HG02623 (cell line): ENCODE measurements around the gene WNK4.

Source experiments
- ATAC-seq: cut with Tn5 transposase; IDR thresholded peaks from one replicate; pipeline ENCODE4 v1.9.1; 2021; ENCODE audit warnings: moderate library complexity; ENCODE audit not compliant: unreplicated experiment

The WNK4 gene

DNA sequence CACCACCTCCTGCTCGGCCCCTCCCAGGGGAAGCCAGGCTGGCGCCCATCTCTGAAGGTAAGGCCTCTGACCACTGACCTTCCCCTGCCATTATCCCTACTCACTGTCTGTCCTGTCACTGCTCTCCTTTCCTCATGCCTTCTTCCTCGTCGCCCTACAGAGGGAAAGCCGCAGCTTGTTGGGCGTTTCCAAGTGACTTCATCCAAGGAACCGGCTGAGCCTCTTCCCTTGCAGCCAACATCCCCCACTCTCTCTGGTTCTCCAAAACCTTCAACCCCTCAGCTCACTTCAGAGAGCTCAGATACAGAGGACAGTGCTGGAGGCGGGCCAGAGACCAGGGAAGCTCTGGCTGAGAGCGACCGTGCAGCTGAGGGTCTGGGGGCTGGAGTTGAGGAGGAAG lies 15.1 kb downstream of the WNK4 start:
- ATAC-seq: no peak

DNA sequence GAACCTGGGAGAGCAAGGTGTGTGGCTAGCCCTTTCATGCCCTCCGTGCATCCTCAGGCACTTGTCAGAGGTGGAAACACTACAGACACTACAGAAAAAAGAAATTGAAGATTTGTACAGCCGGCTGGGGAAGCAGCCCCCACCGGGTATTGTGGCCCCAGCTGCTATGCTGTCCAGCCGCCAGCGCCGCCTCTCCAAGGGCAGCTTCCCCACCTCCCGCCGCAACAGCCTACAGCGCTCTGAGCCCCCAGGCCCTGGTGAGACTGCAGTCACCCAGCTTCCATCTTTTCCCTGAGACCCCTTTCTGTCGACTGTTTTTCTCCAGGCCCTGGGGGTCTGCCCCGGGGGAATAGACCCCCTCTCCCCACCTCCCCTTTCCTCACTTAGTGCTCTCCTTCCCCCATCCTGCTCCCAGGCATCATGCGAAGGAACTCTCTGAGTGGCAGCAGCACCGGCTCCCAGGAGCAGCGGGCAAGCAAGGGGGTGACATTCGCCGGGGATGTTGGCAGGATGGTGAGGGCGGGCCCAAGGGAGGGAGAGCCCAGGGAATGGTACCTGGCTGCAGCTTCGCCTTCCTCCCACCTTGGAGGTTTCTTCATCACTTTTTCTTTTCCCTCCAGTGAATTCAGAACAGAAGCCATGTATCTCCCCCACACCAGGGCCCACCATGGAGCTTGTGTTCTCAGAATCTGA lies 15.8 kb downstream of the WNK4 start:
- ATAC-seq: no peak

GRCh38 chr17:42797067-42798007 lies 16.9 kb downstream of the WNK4 start:
- ATAC-seq: no peak

- no peak for ATAC-seq
Observed at GRCh38 chr17:42798011-42798382, 17.6 kb downstream of the WNK4 start.

- peak; percentile 75 for ATAC-seq
Observed at GRCh38 chr17:42798383-42799380, 18.3 kb downstream of the WNK4 start, which contains the start of the genes CNTD1 and COA3. Gene CNTD1 (plus strand): TSS chr17:42798861. CDS start chr17:42799068, 207 bp downstream. Gene COA3 (minus strand): TSS chr17:42798704. CDS start chr17:42798681, 23 bp downstream.

DNA sequence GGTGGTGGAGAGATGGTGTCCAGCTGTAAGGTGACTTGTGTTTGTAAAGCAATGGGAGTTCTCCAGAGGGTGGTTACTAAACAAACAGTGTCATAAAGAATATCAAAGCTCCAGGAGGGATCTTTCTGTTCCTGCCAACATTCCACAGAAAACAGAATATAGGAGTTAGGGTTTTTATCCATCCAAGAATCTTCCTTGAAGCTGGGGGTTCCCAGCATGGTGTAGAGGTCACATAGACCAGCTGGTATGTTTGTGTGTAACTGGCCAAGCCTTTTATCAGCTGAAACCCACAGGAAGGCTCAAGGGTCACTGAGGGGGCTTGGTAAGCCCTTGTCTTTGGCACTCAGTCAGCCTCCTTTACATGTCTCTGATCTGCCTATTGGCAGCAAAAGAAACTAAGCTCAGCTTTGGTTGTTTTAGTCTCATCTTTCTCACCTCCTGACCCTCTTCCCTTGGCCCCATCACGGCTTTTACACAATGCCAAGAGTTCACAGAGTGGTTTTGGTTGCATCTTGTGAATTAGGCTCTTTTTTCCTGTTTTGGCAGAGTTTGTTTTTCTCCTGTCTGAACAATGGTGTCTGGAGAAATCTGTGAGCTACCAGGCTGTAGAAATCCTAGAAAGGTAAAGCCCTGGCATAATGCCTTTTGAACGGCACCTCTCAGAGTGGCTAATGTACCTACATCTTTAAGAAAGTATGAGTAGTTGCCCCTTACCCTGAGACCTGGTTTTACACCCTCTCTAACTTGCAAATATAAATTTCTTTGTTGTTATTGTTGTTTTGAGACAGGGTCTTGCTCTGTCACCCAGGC lies 22.9 kb downstream of the WNK4 start:
- no peak for ATAC-seq

DNA sequence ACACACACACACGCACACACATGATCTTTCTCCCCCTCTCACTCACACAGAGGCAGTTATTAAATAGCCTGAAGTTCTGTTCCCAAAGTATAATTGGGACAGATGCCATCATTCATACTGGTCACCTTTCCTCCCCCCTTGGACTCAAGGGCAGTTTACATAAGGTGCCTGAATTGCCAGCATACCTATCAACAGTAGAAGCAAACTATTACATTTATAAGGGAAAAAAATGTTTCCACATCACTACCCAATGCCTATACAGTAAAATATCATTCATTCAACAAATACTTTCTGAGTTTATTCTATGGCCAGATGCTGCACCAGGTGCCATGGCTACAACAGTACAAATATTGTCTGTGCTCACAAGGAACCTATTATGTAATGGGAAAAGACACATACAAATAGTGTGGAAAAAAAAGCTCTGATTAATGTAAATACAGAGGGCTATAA lies 24.5 kb downstream of the WNK4 start:
- ATAC-seq: no peak

GRCh38 chr17:42806249-42806648 lies 25.8 kb downstream of the WNK4 start:
- ATAC-seq: no peak

GRCh38 chr17:42809250-42809649 lies 28.8 kb downstream of the WNK4 start:
- no peak for ATAC-seq

DNA sequence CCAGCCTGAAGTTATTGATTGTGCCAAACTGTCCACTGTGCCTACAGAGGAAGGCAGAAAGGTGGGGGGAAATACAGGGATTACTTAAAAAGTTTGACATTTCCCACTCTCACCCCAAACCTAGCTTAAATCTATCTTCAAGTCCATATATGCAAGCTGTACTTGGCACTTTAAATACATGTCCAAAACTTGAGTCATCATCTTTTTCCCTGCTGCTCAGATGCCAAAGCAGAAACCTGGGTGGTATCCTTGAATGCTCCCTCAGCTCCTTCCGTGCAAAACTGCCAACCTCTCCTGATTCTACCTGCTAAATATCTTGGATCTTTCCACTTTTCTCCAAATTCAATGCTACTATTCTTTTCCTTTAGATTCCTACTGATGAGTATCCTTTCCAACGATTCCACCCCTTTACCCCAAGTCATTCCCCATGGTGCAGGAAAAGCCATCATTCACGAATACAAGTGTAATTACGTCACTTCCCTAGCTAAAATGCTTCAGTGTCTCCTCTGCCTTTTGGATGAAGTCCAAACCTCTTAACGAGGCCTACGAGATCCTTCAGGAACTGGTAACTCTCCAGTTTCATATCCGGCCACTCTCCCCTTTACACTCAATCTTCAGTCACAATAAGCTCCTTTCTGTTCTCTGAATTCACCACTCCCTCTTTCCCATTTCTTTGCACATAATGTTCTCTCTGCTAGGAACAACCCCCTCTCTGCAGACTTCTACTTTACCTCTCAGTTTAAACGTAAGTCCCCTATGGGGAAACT lies 34.4 kb downstream of the WNK4 start:
- ATAC-seq: no peak

DNA sequence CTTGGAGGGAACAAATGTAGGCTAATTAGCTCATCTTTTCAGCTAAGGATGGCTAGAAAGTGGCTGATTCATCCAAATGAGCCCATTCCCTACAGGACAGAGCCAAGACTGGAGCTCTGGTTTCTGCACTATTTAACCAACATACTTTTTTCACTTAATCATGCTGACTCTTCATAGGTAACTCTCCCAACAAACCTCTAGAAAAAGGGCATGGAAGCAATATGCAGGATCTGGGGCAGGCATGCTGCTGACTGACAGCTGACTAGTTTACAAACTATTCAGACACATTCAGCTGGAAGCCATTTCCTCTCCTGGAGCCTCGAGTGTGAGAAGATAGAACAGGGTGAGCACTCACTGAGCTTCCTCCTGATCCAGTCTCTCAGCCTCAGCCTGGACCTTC lies 37.5 kb downstream of the WNK4 start:
- no peak for ATAC-seq

GRCh38 chr17:42818379-42818778 lies 38.0 kb downstream of the WNK4 start:
- no peak for ATAC-seq

- no peak for ATAC-seq
Observed at GRCh38 chr17:42819939-42820535, 39.6 kb downstream of the WNK4 start.

- no peak for ATAC-seq
Observed at GRCh38 chr17:42821176-42821575, 40.8 kb downstream of the WNK4 start.

DNA sequence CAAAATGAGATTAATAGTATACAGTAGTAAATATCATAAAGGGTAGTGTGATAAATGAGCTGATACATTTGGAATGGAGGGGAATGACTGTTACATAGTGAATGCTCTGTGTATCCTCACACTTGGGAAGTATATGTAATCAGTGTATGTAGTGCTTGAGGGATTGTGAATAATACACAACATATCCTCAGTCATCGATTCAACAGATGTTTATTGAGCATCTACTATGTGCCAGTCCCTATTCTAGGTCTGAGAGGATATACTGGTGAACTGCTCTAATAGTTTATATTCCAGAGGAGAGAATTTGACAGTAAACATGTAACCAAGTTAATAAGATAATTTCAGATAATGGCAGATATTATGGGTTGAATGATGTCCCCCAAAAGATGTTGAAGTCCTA lies 47.1 kb downstream of the WNK4 start:
- ATAC-seq: no peak

DNA sequence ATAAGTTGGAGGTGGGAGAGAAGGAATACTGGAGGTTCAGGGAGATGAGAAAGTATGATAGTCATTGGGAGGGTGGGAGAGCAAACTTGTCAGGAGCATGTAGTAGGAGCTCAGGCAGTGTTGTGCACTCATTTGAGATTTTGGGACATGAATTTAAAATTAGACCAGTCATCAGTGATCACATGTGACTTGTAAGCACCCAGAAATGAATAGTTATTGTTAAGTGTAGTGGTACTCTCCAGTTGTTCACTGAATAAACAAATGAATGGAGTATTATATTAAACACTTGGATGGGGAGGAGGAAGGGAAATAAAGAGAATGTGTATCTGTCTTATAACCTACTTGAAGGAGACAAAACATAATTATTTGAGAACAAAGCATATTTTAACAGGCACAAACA lies 50.6 kb downstream of the WNK4 start:
- no peak for ATAC-seq

- no peak for ATAC-seq
Observed at GRCh38 chr17:42832213-42832933, 52.0 kb downstream of the WNK4 start.
